Ecto neural progenitor cell (in vitro differentiated cells): ENCODE measurements around the gene MYT1.

Experiments
- DNase-seq: peaks from one replicate; pipeline ENCODE4 v3.0.0-alpha.2; 2018; ENCODE audit warnings: low spot score

Gene MYT1

GRCh38 chr20:64140061-64140931 is 24.0 kb upstream of the MYT1 start:
- no peak for DNase-seq

GRCh38 chr20:64140956-64141355 is 23.3 kb upstream of the MYT1 start:
- no peak for DNase-seq

GRCh38 chr20:64142590-64142989 is 21.7 kb upstream of the MYT1 start:
- no peak for DNase-seq

DNA sequence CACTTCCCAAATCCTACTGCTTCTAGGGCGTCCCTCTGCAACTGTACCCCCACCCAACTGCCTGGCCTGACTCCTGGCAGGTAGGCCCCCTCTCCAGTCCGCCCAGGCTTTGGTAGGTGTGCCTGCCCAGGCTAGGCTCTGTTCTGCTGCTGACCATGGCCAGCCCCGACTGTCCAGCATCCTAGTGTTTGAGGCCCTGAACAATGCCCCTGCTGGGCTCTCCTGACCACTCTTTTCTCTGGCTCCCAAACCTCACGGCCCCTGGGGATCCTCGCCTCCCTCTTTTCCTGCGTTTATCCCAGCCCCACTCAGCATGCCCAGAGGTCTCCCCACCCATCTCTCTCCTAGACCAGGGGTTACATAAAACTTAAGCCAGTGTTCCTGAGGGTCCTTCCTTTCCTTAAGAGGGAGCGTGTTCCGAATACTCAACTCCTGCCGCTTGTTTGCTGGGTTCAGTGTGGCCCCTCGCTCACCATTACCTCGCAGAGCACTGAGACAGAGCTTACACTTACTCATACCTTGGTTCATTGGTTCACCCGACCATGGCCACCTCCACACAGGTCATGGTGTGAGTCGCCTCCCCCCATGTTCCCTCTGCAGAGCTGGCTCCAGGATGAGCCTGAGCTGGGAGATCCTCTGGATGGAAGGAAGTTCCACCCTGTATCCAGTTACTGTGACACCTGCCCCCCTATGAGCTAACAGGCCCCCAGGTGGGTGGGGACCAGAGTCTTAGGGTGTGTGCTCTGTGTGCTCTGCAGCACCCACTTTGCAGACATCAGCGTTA is 21.0 kb upstream of the MYT1 start:
- no peak for DNase-seq

DNA sequence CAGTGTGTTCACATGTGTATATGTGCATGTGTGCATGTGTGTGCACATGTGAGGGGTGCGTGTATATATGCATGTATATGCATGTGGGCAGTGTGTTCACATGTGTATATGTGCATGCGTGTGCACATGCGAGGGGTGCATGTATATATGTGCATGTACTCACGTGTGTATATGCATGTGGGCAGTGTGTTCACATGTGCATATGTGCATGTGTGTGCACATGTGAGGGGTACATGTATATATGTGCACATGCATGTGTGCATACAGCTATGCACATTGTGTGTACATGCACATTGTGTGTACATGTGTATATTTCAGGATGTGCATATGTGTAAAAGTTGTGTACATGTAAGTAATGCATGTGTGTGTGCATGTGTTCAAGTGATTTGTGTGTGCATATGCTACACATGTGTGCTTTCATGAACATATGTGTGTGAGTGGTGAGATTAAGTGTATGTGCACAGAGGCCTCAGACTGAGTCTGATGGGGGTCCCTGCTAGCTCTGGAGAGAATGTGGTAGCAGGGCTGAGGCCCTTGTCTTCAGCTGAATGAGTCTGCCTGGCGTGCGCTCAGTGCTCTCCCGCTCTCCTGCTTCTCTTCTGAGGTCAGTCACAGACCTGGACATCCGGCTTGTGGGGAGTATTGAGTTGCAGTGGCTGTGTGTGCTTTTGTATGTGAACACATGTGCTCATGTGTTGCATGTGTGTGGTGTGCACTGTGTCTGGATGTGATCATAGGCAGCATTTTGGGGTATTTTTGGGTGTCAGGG is 19.9 kb upstream of the MYT1 start:
- DNase-seq, result no peak

DNA sequence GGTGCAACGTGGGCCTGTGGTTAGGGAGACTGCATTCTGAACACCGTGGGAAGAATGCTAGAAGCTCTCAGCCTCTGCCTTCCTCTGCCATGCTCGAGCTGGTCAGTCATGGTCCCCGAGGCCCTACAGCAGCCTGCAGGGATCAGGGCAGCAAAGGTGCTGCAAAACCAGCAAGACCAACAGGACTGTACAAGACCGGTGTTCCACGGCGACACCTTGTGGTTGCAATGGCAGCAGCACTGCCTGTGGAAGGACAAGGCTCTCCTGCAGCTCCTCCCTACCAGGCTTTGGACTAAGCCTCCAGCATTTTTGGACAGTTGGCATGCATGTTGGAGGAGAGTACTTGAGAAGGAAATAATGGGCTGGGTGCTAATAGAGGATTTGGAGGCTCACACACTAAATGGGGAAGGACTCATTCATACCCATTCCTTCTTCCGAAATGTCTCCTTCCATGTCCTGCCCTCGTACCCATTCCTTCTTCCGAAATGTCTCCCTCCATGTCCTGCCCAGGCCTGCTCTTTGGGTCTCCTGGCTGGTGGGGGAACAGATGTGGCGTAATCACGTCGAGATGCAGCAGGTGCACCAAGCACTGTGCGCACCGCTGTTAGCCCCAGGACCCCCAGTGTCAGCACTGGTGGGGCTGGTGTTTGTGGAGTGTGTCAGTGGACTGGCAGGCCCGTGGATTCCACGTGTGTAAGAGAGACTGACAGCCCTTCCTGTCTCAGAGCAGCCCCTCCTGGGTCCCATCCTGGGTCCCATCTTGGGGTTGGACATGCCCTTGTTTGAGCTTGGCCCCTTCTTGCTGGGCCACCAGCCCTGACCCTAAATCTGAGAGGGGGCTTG is 18.6 kb upstream of the MYT1 start:
- no peak for DNase-seq

GRCh38 chr20:64146301-64146935 is 17.8 kb upstream of the MYT1 start:
- DNase-seq, result no peak

GRCh38 chr20:64146936-64147477 is 17.2 kb upstream of the MYT1 start:
- no peak for DNase-seq

- no peak for DNase-seq
Observed at GRCh38 chr20:64148581-64148980, 15.7 kb upstream of the MYT1 start.

- DNase-seq, result no peak
Observed at GRCh38 chr20:64149141-64149540, 15.1 kb upstream of the MYT1 start.

DNA sequence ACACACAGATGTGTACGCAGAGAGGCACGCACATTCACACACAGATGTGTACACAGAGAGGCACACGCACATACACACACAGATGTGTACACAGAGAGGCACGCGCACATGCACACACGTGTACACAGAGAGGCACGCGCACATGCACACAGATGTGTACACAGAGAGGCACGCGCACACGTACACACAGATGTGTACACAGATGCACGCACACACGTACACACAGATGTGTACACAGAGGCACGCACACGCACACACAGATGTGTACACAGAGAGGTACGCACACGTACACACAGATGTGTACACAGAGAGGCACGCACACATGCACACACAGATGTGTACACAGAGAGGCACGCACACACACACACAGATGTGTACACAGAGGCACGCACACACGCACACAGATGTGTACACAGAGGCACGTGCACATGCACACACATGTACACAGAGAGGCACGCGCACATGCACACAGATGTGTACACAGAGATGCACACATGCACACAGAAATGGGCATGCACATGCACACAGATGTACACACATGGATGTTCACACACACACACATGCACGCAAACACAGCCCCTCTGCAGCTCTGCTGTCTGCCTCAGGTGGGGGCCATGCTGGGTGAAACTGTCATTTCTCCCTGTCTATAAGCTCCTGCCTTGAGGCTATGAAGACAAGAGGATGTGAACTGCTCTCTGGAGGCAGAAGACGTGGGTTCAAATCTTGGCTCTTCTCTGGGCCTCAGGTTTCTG is 14.3 kb upstream of the MYT1 start:
- DNase-seq, result no peak

DNA sequence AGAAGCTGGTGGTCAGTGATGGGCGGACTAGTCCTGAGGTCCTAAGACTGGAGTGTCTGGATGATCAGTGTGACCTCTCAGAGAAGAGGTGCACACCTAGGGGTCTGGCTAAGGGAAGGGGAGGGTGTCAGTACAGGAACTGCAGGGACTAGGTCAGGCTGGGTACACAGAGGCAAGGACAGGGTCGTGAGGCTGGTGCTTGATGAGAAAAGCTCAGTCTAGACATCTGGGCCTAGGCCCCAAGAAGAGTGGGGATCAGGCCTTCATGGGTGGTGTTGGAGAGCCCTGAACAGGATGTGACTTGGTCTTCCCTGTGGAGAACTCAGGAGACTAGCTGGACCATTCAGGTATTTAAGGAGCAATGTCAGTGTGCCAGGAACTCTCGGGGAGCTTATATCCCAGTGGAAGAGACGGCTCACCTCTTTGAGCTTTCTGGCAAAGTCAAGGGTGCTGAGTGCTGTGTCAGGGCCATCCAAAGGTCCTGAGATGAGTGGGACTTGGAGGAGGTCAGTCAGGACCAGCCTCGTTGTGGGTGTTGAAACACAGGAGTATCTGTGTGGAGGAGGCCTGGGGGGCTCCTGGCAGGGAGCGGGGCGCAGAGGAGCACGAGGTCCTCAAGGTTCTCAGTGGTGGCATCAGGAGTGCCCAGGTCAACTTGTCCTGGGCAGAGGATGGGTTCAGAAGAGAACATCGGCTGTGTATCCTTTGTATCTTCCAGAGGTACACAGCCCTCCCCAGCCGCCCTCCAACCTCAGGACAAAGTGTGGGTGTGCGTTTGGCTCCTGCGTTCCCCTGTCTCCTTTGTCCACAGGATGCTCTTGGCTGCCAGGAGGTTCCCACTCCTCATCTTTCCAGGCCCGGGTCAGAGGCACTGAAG is 13.3 kb upstream of the MYT1 start:
- DNase-seq, result no peak

GRCh38 chr20:64151633-64152530 is 12.4 kb upstream of the MYT1 start:
- no peak for DNase-seq

DNA sequence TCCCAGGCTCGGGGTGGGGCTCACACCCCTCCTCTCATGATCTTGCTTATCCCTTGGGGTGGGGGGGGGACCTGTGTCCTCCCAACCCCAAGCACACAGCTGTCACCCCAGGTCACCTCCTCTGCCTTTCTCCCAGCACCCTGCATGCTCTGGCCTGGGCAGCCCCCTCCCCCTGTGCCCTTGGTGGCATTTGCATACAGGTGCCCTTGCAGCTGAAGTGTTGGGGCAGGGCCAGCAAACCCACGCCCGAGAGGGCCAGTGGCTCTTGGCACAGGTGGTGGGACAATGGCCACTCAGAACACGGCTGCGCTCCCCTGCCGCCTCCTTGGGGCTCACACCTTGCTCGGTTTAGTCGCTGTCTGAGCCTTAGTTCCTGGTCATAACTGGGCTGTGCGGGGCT is 11.3 kb upstream of the MYT1 start:
- no peak for DNase-seq

DNA sequence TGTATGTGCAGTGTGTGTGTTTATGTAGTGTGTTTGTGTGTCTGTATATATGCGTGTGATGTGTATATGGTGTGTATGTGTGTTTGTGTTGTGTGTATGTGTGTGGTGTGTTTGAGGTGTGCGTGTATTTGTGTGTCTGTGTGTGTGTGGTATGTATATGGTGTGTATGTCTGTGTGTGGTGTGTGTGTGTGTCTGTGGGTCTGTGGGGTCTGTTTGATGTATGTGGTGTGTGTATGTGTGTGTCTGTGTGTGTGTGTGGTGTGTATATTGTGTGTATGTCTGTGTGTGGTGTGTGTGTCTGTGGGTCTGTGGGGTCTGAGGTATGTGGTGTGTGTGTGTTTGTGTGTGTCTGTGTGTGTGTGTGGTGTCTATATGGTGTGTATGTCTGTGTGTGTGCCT is 10.8 kb upstream of the MYT1 start:
- DNase-seq, result no peak

DNA sequence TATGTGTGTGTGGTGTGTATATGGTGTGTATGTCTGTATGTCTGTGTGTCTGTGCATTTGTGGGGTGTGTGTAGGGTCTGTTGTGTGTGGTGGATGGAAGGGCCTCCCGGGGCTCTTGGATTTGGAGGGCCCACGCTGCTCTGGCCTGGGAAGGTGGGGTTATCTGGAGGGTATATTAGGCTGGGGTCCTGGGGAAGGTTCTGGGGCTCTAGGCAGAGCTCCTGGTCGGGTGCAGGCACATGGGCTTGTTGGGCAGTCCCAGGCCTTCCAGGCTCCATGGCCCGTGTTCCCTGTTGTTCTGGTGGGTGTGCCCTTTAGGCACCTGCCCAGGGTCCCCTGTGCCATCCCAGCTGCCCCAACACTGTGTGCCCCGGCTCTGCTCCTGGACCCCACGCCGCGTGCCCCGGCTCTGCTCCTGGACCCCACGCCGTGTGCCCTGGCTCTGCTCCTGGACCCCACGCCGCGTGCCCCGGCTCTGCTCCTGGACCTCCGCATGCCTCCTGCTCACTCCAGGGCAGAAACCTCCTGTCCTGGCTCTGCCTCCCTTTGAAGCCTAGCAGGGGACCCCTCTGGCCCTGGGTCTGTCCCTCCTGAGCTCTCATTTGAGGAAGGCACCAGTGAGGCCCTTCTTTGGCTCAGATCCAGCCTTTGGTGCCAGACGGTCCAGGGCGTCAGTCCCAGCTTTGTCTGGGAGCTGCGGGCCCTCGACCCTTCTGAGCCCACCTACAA is 10.2 kb upstream of the MYT1 start:
- no peak for DNase-seq

DNA sequence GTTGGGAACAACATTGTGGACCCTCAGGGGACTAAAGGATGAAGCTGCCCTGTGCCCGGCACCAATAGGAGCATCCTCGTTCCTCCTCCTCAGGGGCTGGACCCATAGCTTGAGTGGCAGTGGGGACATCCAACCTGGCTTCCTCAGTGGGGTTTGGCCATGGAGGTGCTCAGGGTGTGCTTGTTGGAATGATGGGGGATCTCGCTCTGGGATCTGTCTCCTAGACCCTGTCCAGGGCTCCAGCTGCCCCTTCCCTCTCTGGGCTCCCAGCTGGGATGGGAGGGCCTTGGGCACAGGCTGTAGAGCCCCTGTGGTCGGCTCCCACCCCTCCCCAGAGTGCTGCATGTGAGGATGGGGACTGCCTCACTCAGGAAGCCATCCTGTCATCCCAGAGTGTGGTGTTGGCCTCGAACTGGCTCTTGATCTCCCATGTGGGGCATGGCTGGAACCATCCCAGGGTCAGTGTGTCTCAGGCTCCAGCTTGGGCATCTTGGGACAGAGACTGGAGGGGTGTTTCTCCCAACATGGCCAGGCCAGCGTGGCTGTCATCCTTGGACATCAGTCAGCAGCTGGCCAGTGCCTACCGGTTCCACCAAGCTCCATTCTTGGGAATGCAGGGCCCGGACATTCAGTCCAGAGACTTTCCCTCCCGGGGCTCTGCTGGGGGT is 9.5 kb upstream of the MYT1 start:
- DNase-seq, result no peak
